ENCODE results near the gene NUDT2. TPM values are rescaled to one million over a fixed set of nuclear protein-coding genes. Genes with fewer than 3 reads are reported as not detected.

The NUDT2 gene
- total RNA-seq, 2 donors from 2014 or later: 3.4 to 20.8 TPM

DNA sequence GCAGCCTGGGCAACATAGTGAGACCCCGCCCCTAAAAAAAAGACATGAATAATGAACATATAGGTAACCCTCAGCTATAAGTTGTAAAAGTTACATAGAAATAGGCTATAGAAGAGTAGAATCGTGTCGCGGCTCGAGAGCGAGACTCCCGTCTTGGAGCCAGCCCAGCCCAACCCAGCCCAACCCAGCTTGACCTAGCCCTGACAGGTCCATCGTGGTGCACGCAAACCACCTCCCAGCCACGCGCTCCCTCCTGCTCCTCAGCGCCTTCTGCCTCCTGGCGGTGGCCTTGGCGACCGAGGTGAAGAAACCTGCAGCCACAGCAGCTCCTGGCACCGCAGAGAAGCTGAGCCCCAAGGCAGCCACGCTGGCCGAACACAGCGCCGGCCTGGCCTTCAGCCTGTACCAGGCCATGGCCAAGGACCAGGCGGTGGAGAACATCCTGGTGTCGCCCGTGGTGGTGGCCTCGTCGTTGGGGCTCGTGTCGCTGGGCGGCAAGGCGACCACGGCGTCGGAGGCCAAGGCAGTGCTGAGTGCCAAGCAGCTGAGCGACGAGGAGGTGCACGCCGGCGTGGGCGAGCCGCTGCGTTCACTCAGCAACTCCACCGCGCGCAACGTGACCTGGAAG, 11.1 kb upstream of the NUDT2 start:
- ATAC-seq (ENCODE audit: insufficient number of reproducible peaks, low FRiP score, low read depth) (no peak), DNase-seq (ENCODE audit: low spot score) (no peak)
- TF ChIP-seq, protein P1, sequence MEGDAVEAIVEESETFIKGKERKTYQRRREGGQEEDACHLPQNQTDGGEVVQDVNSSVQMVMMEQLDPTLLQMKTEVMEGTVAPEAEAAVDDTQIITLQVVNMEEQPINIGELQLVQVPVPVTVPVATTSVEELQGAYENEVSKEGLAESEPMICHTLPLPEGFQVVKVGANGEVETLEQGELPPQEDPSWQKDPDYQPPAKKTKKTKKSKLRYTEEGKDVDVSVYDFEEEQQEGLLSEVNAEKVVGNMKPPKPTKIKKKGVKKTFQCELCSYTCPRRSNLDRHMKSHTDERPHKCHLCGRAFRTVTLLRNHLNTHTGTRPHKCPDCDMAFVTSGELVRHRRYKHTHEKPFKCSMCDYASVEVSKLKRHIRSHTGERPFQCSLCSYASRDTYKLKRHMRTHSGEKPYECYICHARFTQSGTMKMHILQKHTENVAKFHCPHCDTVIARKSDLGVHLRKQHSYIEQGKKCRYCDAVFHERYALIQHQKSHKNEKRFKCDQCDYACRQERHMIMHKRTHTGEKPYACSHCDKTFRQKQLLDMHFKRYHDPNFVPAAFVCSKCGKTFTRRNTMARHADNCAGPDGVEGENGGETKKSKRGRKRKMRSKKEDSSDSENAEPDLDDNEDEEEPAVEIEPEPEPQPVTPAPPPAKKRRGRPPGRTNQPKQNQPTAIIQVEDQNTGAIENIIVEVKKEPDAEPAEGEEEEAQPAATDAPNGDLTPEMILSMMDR (IDR thresholded peaks at IDR 0.05): no peak
- Histone ChIP-seq H3K36me3 (no peaks in the 10 kb centered on the region), H3K4me1 (ENCODE audit: control insufficient read depth in 1 of 2, low read depth in 2 of 2) (peaks cover 0 to 7% of the 10 kb centered on the region in 2 donors), H3K27ac (no peak overlapping the region), H3K9me3 (no peaks in the 10 kb centered on the region), H3K27me3 (replicated peaks; ENCODE audit: insufficient read depth) (no peaks in the 10 kb centered on the region), H3K4me3 (no peak overlapping the region)

DNA sequence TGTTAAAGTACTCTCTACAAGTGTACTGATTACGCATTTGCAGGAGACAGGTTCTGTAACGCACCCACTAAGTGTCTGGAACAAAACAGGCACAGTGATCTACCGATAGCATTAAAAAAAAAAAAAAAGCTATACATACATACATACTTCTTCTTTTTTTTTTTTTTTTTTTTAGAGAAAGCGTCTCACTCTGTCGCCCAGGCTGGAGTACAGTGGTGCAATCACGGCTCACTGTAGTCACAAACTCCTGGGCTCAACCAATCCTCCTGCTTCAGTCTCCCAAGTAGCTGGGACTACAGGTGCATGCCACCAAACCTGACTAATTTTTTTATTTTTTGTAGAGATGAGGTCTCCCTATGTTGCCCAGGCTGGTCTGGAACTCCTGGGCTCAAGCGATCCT, 7.9 kb upstream of the NUDT2 start:
- Histone ChIP-seq H3K27ac (no peak overlapping the region), H3K36me3 (no peaks in the 10 kb centered on the region), H3K9me3 (no peaks in the 10 kb centered on the region), H3K4me3 (no peak overlapping the region), H3K4me1 (ENCODE audit: control insufficient read depth in 1 of 2, low read depth in 2 of 2) (peaks cover 0 to 11% of the 10 kb centered on the region in 2 donors), H3K27me3 (replicated peaks; ENCODE audit: insufficient read depth) (no peaks in the 10 kb centered on the region)
- ATAC-seq (ENCODE audit: insufficient number of reproducible peaks, low FRiP score, low read depth) (no peak), DNase-seq (ENCODE audit: low spot score) (no peak)
- TF ChIP-seq, protein P1 (IDR thresholded peaks at IDR 0.05): no peak

DNA sequence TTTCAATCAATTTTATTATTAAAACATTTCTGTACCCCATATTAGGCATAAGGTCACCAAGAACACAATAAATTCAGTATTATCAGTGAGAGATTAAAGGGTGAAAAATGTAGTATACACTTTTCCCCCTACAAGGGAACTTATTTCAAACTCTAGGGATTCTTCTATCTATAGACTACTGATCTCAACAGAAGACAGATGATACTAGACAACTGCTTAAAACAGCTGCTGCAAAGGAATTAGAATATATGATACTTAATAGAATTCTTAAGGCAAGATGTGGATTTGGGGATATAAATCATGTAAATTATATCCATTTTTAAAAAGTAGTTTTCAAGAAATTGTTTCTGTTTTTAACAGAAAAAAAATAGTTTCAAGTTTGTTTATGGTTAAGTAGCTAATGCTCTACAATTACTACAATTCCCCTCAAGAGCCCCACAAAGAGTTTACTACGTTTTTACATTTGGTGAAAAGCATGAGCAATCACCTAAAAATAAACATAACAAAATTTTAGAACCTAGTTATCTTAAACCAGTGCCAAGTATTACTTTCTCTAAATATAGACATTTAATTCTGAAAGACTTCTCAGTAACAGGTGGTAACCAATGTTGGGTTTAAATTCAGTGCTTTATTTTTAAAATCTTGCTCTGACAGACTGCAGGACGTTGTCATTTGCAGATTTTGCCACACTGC, 6.3 kb upstream of the NUDT2 start:
- H3K27ac ChIP-seq: no peak overlapping the region
- H3K4me1 ChIP-seq (ENCODE audit: control insufficient read depth in 1 of 2, low read depth in 2 of 2): peaks cover 0 to 11% of the 10 kb centered on the region in 2 donors
- H3K9me3 ChIP-seq: no peaks in the 10 kb centered on the region
- no peaks in the 10 kb centered on the region for H3K27me3 ChIP-seq (replicated peaks; ENCODE audit: insufficient read depth)
- H3K4me3 ChIP-seq: no peak overlapping the region
- DNase-seq (ENCODE audit: low spot score): no peak
- no peaks in the 10 kb centered on the region for H3K36me3 ChIP-seq
- TF ChIP-seq, protein P1 (IDR thresholded peaks at IDR 0.05): no peak
- ATAC-seq (ENCODE audit: insufficient number of reproducible peaks, low FRiP score, low read depth): no peak

DNA sequence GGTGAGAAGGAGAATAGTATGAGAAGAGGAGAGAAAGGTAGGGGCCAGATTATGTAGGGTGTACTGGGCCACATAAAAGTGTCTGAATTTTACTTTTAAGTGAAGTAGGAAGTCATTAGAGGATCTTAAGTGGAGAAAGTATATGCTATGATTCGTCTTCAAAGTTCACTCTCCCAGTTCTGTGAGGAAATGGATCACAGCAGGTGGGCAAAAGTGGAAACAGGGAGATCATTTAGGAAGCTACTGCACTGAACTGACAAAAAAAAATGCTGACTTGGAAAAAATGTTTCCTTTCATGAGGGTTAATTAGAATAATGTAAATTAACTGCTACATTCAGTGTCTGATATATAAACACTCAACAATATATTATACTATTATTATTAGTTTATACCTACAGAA, 2.7 kb upstream of the NUDT2 start:
- DNase-seq (ENCODE audit: low spot score) (no peak), ATAC-seq (ENCODE audit: insufficient number of reproducible peaks, low FRiP score, low read depth) (no peak)
- H3K9me3 ChIP-seq: no peaks in the 10 kb centered on the region
- no peak overlapping the region for H3K4me3 ChIP-seq
- TF ChIP-seq, protein P1 (IDR thresholded peaks at IDR 0.05): no peak
- no peaks in the 10 kb centered on the region for H3K27me3 ChIP-seq (replicated peaks; ENCODE audit: insufficient read depth)
- H3K4me1 ChIP-seq (ENCODE audit: control insufficient read depth in 1 of 2, low read depth in 2 of 2): peaks cover 7 to 30% of the 10 kb centered on the region in 2 donors
- H3K27ac ChIP-seq: no peak overlapping the region
- no peaks in the 10 kb centered on the region for H3K36me3 ChIP-seq

DNA sequence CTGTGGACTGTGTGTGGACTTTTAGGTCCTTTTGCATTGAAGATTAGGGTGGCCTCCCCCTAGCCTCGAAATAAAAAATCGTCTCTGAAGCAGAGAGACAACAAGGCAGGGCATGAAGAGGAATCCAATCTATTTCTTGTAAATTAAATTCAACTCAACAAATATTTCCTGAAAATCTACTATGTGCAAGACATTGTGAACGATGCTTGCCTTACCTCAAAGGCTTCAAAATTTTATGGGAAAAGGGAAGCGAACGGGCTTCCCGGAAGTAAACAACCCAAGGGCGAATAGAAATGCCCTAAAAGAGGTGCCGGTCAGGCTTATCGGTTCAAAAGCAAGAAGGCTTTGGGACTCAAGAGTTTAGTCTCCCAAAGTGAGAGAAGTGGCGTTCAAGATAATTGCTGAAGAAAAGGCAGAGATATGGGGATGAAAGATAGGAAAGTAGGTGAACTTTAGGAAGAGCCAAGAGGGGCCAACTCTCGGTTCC, 826 bp upstream of the NUDT2 start:
- Histone ChIP-seq H3K4me1 (ENCODE audit: control insufficient read depth in 1 of 2, low read depth in 2 of 2) (peaks cover 7 to 20% of the 10 kb centered on the region in 2 donors), H3K36me3 (no peaks in the 10 kb centered on the region), H3K27me3 (replicated peaks; ENCODE audit: insufficient read depth) (no peaks in the 10 kb centered on the region), H3K9me3 (no peaks in the 10 kb centered on the region), H3K27ac (peak overlapping the region; percentile 2 to 25), H3K4me3 (peak overlapping the region; percentile 96)
- DNase-seq (ENCODE audit: low spot score) (no peak), ATAC-seq (ENCODE audit: insufficient number of reproducible peaks, low FRiP score, low read depth) (no peak)
- TF ChIP-seq, protein P1 (IDR thresholded peaks at IDR 0.05): no peak

All from thoracic aorta (tissue), 2 donors.